NCI-H82 treated with DMSO at 0.1 percent for 48 hours (cell line): ENCODE data around the gene MYLK4.

Experiments
- DNase-seq: peaks from one replicate; lab custom pipeline; 2025; ENCODE audit not compliant: unreplicated experiment; lab: John Stamatoyannopoulos, UW

MYLK4 gene

DNA sequence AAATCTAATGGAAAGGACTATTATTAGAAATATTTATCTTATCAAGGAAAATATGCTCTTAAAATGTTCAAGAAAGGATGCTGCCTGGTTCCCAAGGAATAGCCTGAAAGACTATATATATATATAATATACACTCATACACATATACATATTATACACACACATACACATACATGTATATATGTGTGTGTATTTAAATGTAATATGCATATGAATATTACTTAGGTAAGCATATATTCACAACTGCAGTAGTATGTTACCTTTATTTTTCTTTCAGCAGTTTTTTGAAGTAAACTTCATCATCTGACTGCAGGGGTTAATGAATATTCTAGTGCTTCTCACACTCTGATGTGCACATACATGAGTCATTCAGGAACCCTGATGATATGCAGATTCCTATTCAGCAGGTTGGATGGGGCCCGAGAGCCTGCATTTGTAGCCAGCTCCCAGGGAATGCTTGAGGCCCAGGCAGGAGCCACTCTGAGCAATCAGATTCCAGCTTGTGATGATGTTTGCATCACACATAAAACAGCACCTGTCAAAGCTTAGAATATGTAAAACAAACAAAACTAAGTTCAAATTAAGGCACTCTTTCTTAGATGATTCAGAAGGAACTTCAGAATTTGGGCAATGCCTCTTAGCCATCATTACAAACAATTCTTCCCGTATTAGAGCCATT lies 16.1 kb downstream of the MYLK4 start:
- DNase-seq: no peak

DNA sequence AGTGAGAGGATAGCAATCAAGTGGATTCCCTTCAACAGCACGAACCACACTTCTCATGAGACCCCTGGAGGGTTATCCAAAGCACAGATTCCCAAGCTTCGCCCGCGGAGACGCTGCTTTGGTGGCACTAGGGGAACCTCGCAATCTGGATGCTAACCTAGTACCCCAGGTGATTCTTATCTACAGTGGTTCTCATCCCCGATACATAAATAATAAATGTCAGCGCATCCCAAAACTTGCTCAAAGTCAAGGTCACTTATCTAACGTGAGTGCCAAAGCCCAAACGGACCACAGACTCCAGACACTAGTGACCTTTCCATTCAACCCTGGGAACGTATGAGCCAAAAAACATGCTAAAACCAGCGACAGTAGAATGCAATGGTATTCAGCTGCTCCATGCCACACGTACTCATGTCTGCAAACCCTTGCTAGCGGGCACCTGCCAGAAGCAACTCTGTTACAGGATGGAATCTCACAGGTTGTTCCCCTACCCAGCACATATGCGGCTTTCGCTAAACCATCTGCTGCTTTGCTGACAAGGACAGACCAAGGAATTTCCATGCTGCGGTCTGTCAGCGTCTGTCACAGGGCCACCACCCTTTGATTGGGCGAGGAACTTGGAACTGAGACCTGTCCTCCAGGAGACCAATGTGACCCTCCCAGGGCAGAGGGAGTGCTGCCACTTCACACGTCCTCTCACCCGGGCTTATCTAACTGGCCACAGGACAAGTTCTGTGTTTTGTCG lies 16.8 kb downstream of the MYLK4 start:
- DNase-seq: no peak

DNA sequence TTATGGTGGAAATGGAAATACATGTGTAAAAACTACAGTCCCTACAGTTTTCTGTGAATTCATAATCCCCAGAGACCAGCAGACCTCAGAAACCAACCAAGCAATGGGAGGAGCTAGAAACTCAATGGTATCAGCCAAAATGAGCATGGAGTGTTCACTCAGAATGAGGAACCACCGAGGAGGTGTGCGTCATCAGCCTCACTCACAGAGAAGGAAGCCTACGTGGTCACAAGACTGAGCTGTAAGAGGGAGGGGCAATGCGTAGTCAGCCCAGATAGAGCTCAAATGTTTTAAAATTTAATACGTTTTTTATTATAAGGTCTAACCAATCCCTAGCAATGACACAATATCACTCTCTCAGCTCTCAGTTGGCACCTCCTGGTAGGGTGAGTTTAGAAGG lies 17.4 kb downstream of the MYLK4 start:
- DNase-seq: no peak

DNA sequence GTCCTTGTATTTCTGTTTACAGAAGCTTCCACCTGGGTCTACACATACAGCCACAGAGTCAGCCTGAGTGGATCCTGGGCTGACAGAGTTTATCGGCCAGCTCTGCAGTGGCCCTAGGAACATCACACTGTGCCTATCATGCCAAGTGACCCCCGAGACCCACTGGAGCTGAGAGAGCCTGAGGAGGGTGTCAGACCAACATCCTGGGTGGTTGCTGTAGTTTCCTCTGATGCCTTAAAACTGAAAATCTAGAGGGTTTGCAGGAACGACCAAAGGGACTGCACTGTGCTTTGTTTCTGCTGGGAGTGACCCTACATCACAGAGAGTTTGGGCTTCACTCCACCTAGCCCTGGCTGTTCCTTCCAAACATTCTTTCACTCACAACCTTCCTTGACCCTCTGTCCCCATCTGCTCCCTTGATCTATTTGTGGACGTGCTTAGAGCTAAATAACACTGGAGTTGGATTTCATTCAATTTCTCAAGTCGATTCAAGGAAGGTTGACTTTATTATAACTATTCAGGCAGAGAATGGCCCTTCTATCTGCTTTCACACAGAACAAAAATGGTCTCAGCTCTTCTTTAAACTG lies 18.1 kb downstream of the MYLK4 start:
- DNase-seq: no peak

DNA sequence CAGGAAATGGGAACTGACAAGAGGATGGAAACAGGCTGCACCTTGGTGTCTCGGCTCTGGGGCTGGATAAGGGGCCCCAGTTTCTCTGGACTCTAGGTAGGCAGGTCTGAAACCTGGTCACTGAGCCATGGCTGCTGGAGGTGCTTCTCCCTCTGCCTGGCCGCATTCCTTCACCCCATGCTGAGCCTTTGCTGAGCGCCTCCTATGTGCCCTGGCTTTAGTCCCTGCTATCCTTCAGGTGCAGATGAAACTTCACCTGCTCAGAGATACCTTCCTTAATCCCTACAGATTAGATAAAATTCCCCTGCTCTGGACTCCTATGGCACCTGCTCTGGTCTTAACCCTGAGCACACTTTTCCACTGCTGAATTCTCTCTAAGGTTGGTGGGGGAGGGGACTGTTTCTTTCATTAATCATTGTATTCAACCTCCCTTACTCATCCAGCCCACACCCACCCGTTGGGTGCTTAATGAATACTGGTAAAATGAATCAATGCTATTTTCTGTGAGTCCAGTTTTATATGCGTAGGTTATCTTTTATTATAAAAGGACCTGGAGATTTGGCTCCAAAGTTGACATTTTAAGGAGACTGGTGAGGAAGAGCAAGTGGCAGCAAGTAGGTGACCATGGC lies 19.3 kb downstream of the MYLK4 start:
- no peak for DNase-seq

DNA sequence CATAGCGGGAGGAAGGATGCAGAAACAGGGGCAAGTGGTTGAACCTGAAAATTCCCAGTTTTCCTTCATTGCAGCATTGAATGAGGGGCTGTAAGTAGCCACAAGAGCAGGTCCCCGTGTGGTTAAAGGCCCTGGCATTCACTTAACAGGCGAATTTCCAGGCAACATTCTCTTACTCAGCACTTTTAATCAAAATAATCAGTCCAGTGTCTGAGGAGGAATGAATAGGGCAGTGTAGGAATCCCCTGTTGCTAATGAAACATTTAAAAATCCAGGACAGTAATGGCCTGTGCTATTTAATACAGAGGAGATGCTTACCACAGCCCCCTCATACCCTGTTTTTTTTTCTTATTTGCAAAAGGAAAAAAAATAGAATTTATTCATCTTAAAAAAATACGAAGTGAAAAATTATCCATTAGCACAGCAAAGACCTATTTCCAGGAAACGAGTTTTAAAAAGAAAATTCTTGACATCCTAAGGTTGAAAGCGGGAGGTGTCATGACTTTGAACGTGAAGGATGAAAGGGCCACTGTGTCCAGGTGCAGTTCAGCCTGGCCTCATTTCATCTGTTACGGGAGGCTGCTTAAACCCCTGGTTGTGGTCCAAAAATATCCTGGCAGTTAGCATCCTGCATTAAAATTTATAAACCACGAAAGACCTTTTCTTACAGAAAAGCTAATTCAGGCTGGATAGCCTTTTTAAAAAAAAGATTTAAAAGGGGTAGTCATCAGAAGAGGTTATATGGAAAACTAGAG lies 20.2 kb downstream of the MYLK4 start:
- DNase-seq: no peak

DNA sequence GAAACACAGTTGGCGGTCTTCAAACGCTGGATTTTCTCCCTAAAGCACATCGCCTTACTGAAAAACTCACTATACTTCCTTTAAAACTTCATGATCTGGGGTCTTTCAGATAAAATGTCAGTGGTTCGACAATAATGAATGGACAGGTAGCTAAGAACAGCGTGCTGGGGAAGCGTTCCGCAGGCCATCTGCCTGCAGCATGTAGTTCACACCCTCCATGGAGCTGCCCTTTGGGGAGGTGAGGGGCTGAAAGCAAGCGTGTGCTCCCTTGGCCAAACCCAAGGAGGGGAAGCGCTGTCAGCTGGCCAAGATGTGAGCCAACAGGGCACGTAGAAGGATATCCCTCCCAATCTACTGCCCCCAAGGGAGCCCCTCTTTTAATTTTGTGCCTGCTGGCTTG lies 20.8 kb downstream of the MYLK4 start:
- DNase-seq: no peak

DNA sequence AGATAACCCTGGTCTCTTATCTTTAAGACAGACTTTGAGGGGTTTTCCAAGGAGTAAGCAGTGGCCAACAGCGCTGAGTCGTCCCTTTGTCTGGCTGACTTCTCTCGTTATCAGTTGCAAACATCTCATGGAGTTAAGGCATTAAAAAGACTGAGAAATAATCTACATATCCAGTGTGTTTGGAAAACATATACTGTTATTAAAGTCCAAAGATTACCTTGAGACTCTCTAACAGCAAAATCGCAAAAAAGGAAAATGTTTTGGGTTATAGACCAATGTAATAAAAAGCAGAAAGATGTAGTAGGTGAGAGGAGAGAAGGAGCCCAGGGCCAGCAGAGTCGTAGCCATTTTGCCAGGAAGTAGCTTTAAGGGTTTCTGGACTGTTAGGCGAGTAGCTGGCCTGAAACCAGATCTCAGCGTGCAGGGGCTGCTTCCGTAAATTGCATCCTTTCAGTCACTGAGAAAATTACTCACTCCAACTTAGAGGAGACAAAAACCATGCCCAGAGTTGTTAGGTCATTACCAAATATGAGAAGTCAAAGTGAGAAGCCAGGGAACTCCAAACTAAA lies 24.6 kb downstream of the MYLK4 start:
- DNase-seq: no peak

DNA sequence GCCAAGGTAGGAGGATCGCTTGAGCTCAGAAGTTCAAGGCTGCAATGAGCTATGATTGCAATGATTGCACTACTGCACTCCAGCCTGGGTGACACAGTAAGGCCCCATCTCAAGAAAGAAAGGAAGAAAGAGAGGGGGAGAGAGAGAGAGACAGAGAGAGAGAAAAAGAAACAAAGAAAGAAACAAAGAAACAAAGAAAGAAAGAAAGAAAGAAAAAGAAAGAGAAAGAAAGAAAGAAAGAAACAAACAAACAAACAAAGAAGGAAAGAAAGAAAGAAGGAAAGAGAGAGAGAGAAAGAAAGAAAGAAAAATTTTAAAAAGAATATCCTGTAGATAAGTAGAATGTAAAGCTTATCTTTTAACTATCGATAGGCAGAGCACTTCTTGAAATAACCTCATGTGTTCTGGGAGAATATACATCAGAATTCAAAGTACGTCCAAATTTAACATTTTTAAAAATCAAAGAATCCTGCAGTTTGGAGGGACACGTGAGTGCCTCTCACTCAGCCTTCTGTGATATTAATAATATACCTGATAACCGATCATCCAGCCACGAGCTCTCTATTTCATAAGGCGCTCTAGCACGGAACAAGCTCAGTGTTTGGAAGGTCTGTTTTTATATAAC lies 25.2 kb downstream of the MYLK4 start:
- no peak for DNase-seq

DNA sequence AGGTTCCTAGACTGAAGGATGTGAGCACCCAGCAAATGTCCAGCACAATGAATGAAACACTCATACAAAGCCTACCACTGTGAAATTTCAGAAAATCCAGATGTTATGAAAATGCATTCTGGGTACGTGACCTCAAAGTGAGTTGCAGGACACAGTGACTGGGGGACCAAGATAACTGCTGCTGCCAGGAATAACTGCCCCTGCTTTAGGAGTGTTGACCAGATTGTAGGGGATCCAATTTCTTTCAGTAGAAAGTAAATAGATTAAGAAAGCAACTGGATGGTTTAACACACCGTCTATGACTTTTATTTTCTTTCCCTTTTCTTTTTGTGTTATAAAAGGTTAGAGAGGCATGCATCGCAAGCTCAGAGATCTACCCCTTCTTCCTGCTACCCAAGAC lies 29.5 kb downstream of the MYLK4 start:
- no peak for DNase-seq

DNA sequence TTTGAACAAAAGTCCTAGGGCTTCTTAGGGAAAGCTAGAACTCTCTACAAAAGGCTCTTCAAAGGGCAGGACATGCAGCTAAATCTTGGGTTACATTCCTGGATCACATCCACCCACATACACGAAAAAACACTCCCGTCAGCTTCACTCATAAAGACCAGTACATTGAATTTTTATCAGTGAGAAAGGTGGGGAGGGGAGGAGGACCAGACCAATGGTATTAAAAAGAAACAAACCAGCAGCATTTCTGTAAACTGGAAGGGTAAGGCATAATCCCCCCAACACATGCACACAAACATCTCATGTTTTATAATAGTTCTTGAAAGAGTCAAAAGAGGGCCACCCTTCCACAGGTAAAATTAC lies 31.6 kb downstream of the MYLK4 start:
- DNase-seq: no peak

DNA sequence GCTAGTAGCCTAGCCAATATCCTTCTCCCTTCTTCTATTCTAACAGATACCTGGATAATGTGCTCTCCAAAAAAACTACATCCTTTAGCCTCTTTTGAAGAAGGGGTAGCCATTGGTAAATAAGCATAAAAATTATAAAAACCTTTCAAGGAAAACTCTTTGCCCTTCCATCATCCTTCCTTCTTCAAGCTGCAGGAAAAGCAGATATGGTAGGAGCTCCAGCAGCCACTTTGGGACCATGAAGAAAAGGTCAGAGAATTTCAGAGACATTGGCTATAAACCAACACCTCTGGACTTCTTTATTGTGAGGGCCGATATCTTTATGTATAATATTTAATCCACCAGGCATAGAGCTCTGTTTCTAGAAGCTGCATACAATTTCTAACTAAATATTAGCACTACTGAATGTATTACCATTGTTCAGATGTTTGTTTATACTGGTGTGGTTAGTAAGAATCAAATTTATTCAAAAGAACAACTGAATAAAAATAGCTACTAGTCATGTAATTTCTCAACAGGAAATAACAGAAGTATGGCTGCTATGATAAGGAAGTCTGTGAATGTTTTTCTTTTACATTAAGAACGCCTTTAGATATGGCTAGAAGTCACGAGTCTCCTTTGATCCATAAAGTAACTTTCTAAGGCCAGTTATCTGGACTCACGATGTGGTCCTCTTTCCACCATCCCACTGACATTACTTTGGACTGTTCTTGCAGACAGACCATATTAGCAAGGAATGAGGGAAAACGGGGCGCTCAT lies 32.2 kb downstream of the MYLK4 start:
- no peak for DNase-seq

DNA sequence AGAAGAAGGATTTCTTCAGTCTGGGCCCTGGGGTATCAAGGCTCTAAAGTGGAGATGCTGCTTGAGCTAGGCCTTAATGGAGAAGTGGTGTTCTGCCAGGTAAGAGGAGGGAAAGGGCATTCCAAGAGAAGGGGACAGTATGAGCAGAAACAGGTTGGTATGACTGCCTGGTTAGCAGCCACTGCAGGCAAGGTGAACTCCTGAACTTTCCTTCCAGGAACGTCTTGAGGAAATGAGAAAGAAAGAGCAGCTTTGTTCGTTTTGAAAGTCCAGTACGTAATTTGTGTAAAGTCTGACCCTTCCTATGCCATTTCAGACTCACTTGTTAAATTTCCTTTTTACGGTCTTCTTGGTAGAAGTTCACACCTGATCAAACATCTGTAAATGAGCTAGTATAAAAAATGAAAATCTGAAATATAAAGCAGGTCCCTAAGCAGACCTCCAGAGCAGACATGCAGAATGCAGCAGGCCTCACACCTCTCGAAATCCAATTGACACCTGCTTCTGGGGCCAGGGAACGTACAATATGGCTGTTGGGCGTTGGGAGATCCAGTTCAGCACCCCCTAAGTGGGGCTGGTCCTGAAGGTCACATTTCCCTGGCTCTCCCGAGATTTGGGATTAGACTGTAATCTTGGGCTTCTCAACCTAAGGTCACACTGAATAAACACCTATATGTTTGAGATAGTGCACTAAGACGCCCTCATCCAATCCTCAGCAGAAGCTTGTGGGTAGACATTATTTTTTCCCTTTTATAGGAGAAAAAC lies 33.6 kb downstream of the MYLK4 start:
- DNase-seq: no peak

DNA sequence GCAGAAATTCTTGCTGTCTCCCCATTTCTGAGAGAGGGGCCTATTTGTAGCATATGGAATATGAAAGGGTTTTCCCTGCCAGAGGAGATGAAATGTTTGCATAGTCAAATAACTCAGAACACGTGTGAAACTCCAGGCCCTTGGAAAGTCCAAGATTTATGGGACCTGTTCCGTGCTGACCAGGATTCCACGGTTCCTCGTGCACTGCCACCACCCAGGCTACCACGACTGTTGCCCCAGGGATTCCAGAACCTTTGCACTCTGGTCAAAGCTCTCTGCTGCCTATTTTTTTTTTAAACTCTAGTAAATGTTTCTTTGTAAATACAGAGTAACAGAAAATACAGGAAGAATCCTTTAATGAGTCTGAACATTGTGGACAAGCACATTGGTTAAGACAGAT lies 35.0 kb downstream of the MYLK4 start:
- no peak for DNase-seq

DNA sequence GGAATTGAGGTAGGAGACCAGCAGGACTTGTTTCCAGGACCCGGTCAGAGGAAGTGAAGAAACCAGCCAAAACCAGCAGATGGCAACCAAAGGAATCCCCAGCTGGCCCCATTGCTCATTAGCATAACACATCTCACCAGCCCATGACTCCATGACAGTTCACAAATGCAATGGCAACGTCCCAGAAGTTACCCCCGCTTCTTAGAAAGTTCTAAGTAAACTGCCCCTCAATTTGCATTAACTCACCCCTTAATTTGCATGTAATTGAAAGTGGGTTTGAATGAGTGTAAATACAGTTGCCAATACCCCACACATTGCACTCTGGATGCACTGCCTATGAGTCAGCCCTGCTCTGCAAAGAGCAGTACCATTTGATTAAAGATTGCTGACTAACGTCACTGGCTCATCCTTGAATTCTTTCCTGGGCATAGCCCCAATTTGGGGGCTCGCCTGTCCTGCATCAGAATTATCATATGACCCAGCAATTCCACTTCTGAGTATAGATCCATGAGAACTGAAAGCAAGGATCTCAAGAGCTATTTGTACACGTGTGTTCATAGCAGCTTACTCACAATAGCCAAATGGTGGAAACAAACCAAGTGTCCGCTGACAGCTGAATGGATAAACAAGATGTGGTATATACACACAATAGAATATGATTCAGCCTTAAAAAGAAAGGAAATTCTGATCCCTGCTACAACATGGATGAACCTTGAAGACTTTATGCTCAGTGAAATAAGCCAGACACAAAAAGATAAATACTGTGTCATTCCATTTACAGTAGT lies 36.4 kb downstream of the MYLK4 start:
- no peak for DNase-seq

DNA sequence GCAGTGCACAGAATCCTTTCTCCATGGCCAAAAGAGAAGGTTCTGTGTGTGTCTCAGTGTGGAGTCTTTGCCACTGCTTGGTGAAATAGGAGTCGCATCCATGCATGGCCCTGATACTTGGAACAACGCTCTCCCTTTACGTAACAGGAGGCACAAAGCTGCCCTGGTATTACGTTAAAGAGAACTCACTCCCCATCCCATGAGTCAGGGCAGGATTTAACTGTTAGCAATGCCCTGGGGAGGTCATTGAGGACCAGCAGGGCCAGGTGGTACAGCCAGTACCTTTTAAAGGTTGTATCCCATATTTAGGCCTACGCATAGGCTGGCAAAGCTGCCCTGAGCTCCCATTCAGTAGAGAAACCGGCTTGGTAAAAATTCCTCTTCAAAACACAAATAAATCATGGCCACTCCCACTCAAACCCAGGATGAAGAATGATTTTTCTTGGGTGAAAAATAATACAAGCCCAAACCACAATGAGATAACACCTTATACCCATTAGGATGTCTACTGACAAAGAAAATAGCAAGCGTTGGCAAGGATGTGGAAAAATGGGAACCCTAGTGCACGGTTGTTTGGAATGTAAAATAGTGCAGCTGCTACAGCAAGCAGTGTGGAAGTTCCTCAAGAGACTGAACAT lies 37.1 kb downstream of the MYLK4 start:
- DNase-seq: no peak

DNA sequence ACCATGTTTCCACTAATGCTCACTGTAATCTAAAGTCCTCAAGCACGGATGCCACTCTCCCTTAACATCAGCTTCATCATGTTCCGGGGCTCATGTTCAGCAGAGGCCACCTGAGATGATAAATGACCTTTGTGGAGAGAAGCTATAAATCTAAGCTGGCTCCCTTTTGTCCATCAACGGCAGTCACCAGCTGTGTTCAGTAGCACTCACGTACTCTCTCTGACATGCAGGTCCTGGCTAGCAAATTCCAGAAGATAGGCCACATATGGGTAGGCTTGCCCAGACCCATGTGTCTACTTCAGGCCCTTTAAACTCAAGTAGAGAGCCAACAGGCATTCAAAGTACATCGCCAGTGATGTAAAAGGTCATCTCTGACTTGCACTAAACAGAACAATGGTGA lies 38.6 kb downstream of the MYLK4 start:
- no peak for DNase-seq

DNA sequence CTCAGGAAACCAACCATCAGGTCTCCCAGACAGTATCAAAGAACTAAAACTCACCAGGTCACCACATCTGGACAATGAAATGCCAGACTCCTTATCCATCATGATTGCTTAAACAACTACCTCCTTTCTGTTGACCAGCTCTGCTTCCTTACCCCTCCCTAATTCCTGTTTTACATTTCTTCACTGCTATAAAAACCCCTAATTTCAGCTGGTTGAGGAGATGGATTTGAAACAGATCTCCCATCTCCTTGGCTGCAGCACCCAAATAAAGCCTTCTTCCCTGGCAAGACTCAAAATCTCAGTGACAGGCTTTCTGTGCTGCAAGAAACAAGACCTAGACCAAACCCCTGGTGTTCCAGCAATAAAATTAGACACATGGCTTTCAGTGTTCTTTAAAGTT lies 40.3 kb downstream of the MYLK4 start:
- no peak for DNase-seq
